Activated naive CD4-positive, alpha-beta T cell treated with anti-CD3 and anti-CD28 coated beads, Interleukin-2, amount 50 U/mL, for 16 hours (primary cell): Measurements from ENCODE around the gene COPB1.

Source experiments
- DNase-seq: peaks from one replicate; pipeline ENCODE4 v3.0.0-alpha.2; 2020

The COPB1 gene

GRCh38 chr11:14425621-14426020, 74.0 kb downstream of the COPB1 start:
- DNase-seq, result no peak

- DNase-seq, result no peak
Measured at GRCh38 chr11:14424096-14424495, 75.5 kb downstream of the COPB1 start.

GRCh38 chr11:14423633-14424032, 76.0 kb downstream of the COPB1 start:
- DNase-seq, result no peak

DNA sequence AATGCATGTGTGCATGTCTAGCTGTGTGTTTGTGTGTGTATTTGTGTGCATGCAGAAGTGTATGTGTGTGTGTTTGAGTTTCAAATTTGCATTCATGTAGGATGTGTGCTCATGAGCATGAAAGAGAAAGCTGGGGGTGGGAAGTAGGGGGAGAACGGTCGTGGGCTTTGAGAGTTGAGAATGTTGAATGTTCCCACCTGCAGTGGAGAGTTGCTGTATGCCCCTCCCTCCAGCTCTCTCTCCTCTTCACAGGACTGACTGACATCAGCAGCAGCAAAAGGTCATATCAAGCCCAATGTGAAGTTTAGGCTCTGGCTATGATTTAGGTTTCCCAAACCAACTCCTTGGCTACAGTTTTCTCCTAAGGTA, 76.8 kb downstream of the COPB1 start:
- DNase-seq, result no peak

GRCh38 chr11:14422052-14422813, 77.4 kb downstream of the COPB1 start:
- no peak for DNase-seq

DNA sequence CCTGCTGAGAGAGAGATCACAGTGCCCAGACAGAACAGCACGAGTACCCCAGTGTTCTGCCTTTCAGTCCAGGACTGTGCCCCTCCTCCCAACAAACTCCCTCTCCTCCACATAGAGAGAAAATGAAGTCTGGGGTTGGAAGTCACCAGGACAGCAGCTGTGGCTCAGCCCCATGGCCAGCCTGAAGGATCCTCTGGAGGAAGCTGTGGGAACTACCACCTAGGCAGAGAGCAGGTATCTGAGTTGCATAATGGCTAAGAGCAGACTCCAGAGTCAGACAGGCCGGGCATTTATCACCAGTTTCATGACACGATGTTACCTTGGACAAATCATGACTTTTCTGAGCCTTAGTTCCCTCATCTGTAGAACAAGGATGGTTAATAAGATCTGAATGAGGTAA, 79.4 kb downstream of the COPB1 start:
- no peak for DNase-seq

GRCh38 chr11:14418801-14419417, 80.7 kb downstream of the COPB1 start:
- DNase-seq, result no peak

GRCh38 chr11:14417617-14418374, 81.8 kb downstream of the COPB1 start:
- no peak for DNase-seq

GRCh38 chr11:14417186-14417585, 82.4 kb downstream of the COPB1 start:
- no peak for DNase-seq

- peak; percentile 76 for DNase-seq
Measured at GRCh38 chr11:14414470-14415461, 84.8 kb downstream of the COPB1 start.

DNA sequence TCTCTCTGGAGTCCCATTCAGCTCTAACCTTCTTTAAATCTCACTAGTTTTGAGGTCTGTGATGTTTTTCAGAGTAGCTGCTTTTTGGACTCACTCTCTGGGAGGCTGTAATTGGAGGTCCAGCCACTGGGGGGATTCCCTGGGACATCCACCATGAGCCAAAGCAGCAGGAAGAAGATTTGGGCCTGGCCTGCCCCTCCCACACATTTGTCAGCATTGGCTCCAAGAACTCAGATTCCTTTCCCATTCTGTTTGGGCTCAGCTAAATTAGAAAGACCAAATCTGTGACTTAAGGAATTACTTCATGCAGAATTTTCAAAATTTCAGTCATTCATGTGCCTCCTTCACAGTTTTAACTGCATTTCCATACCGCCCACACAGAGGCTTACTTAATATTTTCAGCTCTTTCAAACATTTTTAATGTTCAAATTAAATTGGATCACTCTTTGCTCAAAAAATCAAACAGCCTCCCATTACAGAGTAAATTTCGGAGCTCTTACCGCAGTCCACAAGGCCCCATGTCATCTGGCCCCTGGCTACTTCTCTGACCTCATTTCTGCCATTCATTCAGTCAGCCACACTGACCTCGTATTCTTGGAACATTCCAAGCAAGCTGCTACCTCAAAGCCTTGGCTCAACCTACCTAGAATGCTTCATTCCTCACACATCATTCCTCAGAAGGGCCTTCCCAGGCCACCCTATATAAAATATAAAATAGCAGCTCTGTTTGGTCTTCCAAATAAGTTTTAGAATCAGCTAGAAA, 86.1 kb downstream of the COPB1 start:
- DNase-seq, result no peak

DNA sequence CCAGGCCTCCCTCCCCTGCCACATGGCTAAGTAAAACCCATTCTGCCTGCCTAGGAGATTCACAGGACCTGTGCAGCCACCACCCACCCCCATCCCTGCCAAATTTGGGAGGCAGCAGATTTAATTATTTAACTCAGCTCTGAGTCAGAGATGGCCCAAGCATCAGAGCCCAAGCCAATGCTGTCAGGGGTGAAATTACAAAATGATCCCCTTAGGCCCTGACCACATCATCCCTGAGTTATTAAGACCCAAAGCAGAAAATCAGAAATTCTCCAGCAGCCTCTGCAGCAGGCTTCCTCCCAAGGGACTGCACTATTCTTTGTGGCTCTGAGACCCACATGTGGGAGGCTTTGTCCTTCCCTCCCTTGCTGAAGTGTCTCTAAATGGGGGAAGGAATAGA, 87.8 kb downstream of the COPB1 start:
- DNase-seq, result no peak

GRCh38 chr11:14409891-14410290, 89.7 kb downstream of the COPB1 start:
- no peak for DNase-seq

DNA sequence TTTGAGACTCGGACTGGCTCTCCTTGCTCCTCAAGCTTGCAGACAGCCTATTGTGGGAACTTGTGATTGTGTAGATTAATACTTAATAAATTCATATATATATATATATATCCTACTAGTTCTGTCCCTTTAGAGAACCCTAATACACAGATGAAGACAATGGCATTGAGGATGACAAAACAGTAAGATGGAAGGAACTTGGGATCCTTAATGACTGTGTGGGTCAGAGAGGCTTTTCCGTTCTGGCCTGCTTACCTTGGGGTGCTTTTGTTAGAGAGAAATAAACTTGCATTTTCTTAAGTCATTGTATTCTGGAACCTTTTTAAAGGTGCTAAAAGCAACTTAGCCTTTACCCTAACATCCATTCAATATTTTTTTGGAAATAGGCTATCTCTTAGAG, 91.0 kb downstream of the COPB1 start:
- no peak for DNase-seq
